Neural cell (in vitro differentiated cells): ENCODE data around the gene NUP210.

ENCODE experiments used
- EZH2 ChIP-seq: fragments of 200-600, 300-800 bp; shearing (Covaris generic), sonication (generic); IDR thresholded peaks from 2 replicates; pipeline ENCODE4 v1.6.1; 2014; ENCODE audit warnings: antibody characterized with exemption, low read length, borderline replicate concordance, mild to moderate bottlenecking; ENCODE audit not compliant: insufficient read depth, poor library complexity, severe bottlenecking
- POLR2AphosphoS5 ChIP-seq: IDR thresholded peaks from 2 replicates; pipeline ENCODE4 v1.6.1; 2012
- TF ChIP-seq, protein P1 (sequence below): fragments of 450-650 bp; IDR thresholded peaks from 2 replicates; pipeline ENCODE4 v1.5.1; 2014; ENCODE audit warnings: antibody characterized with exemption, mild to moderate bottlenecking, moderate library complexity; ENCODE audit not compliant: poor library complexity, severe bottlenecking
- TF ChIP-seq, protein P2 (sequence below): IDR thresholded peaks from 2 replicates; pipeline ENCODE4 v1.6.1; 2012; ENCODE audit warnings: borderline replicate concordance

DNA sequence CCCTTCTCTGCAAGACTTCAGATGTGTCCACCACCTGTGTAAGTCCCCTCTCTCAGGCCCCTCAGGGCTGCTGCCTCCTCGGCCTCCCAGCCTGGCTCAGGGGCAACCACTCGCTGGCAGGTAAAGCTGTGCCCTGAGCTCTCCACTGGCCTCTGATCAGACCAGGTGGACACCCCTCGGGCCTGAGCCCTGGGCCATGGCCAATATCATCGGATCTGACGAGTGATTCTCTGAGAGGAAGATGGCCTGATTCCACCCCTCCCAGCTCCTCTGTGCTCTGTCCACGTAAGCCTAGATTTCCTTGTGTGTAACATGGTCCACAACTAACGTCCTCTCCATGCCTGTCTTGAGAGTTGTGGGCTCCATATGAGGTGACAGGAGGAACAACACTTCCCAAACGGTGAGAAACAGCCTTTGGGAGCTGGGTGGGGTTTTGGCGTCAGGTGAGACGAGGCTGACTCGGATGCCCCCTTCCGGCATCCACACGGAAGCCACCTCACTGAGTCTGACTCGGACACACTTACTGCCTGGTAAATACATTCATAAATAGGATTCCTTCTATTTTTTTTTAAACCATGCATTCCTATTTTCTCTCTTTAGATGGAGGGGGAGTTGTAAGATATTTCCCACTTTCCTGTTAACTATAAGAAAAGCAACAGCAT, 86.8 kb downstream of the NUP210 start:
- TF ChIP-seq, protein P1, sequence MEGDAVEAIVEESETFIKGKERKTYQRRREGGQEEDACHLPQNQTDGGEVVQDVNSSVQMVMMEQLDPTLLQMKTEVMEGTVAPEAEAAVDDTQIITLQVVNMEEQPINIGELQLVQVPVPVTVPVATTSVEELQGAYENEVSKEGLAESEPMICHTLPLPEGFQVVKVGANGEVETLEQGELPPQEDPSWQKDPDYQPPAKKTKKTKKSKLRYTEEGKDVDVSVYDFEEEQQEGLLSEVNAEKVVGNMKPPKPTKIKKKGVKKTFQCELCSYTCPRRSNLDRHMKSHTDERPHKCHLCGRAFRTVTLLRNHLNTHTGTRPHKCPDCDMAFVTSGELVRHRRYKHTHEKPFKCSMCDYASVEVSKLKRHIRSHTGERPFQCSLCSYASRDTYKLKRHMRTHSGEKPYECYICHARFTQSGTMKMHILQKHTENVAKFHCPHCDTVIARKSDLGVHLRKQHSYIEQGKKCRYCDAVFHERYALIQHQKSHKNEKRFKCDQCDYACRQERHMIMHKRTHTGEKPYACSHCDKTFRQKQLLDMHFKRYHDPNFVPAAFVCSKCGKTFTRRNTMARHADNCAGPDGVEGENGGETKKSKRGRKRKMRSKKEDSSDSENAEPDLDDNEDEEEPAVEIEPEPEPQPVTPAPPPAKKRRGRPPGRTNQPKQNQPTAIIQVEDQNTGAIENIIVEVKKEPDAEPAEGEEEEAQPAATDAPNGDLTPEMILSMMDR: no peak
- TF ChIP-seq POLR2AphosphoS5: no peak
- TF ChIP-seq EZH2: no peak
- TF ChIP-seq, protein P2, sequence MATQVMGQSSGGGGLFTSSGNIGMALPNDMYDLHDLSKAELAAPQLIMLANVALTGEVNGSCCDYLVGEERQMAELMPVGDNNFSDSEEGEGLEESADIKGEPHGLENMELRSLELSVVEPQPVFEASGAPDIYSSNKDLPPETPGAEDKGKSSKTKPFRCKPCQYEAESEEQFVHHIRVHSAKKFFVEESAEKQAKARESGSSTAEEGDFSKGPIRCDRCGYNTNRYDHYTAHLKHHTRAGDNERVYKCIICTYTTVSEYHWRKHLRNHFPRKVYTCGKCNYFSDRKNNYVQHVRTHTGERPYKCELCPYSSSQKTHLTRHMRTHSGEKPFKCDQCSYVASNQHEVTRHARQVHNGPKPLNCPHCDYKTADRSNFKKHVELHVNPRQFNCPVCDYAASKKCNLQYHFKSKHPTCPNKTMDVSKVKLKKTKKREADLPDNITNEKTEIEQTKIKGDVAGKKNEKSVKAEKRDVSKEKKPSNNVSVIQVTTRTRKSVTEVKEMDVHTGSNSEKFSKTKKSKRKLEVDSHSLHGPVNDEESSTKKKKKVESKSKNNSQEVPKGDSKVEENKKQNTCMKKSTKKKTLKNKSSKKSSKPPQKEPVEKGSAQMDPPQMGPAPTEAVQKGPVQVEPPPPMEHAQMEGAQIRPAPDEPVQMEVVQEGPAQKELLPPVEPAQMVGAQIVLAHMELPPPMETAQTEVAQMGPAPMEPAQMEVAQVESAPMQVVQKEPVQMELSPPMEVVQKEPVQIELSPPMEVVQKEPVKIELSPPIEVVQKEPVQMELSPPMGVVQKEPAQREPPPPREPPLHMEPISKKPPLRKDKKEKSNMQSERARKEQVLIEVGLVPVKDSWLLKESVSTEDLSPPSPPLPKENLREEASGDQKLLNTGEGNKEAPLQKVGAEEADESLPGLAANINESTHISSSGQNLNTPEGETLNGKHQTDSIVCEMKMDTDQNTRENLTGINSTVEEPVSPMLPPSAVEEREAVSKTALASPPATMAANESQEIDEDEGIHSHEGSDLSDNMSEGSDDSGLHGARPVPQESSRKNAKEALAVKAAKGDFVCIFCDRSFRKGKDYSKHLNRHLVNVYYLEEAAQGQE: no peak
